Lung (tissue), 12 donors: Measurements from ENCODE around the gene CSK. TPM values are rescaled to one million over a fixed set of nuclear protein-coding genes. Genes with fewer than 3 reads are reported as not detected.
A peak's percentile ranks its signal among the peaks of the same experiment; 100 is the strongest.

Experiments used
- ATAC-seq: fragments of 200-7000 bp; cut with Tn5 transposase; one replicate; pipeline ENCODE4 v1.9.1; 2020; ENCODE audit warnings: moderate number of reproducible peaks; ENCODE audit not compliant: insufficient read depth, low FRiP score
- DNase-seq, 3 donors: peaks; one replicate each; pipeline ENCODE4 v3.0.0-alpha.2; 2013 to 2017
- H3K27ac ChIP-seq, 2 donors: one replicate each; pipeline ENCODE4 v1.5.1; 2013; ENCODE audit warnings: mild to moderate bottlenecking in 2 of 2, moderate library complexity in 2 of 2, control low read depth in 1 of 2, inconsistent platforms in 1 of 2, low read depth in 1 of 2, low read length in 1 of 2
- H3K27me3 ChIP-seq, 3 donors: one replicate each; pipeline ENCODE4 v1.5.1; 2013; ENCODE audit warnings: low read length in 2 of 3; ENCODE audit not compliant: control insufficient read depth in 3 of 3, insufficient read depth in 3 of 3
- H3K36me3 ChIP-seq, 4 donors: one replicate each; pipeline ENCODE4 v1.5.1; 2013; ENCODE audit warnings: low read length in 4 of 4, mild to moderate bottlenecking in 1 of 4, moderate library complexity in 1 of 4; ENCODE audit not compliant: control insufficient read depth in 4 of 4, insufficient read depth in 4 of 4
- H3K4me1 ChIP-seq, 5 donors: one replicate each; pipeline ENCODE4 v1.5.1; 2013; ENCODE audit warnings: low read length in 5 of 5, mild to moderate bottlenecking in 2 of 5, moderate library complexity in 1 of 5; ENCODE audit not compliant: control insufficient read depth in 5 of 5, insufficient read depth in 5 of 5
- H3K4me3 ChIP-seq: one replicate; pipeline ENCODE4 v1.5.1; 2013; ENCODE audit warnings: mild to moderate bottlenecking, control low read depth, moderate library complexity
- H3K9ac ChIP-seq, 2 donors: one replicate each; pipeline ENCODE4 v1.5.1; 2013; ENCODE audit warnings: low read length in 2 of 2, control low read depth in 1 of 2; ENCODE audit not compliant: insufficient read depth in 1 of 2
- H3K9me3 ChIP-seq, 4 donors: one replicate each; pipeline ENCODE4 v1.5.1; 2013; ENCODE audit warnings: low read length in 3 of 4, mild to moderate bottlenecking in 1 of 4, moderate library complexity in 1 of 4; ENCODE audit not compliant: control insufficient read depth in 4 of 4, insufficient read depth in 3 of 4
- WGBS, 2 donors: extraction: QIAGEN DNeasy Blood & Tissue Kit; methylation state at CpG; one replicate each; pipeline ENCODE4 v1.1.7; 2013; 5-methylcytosine and 5-hydroxymethylcytosine counted together
- polyA plus RNA-seq, 2 donors: library from polyadenylated mRNA; stranded (reverse); fragments of 200-250 nt; gene quantifications; one replicate each; pipeline ENCODE4 v1.2.1, GENCODE V29; 2013
- total RNA-seq, 2 donors: library from RNA; depleted of rRNA in 1 of 2; stranded (reverse); fragments of >200 nt in 1 of 2; gene quantifications; one replicate each; pipeline ENCODE4 v1.2.1, GENCODE V29; 2014 to 2021
- TF ChIP-seq, protein P1 (sequence below): IDR thresholded peaks from 2 replicates; pipeline ENCODE4 v1.5.1; 2012; ENCODE audit warnings: mild to moderate bottlenecking; ENCODE audit errors: control extremely low read depth, extremely low read depth
- donor health status: control.
- donor health status: control.
- donor health status: Bipolar disorder and iron deficiency.
- donor health status: healthy.
- donor health status: DM: yes; HTN: yes; CAD: no.

Gene CSK
- total and polyA plus RNA-seq, 4 donors = 39.7 to 99.1 (median 61.9) TPM

DNA sequence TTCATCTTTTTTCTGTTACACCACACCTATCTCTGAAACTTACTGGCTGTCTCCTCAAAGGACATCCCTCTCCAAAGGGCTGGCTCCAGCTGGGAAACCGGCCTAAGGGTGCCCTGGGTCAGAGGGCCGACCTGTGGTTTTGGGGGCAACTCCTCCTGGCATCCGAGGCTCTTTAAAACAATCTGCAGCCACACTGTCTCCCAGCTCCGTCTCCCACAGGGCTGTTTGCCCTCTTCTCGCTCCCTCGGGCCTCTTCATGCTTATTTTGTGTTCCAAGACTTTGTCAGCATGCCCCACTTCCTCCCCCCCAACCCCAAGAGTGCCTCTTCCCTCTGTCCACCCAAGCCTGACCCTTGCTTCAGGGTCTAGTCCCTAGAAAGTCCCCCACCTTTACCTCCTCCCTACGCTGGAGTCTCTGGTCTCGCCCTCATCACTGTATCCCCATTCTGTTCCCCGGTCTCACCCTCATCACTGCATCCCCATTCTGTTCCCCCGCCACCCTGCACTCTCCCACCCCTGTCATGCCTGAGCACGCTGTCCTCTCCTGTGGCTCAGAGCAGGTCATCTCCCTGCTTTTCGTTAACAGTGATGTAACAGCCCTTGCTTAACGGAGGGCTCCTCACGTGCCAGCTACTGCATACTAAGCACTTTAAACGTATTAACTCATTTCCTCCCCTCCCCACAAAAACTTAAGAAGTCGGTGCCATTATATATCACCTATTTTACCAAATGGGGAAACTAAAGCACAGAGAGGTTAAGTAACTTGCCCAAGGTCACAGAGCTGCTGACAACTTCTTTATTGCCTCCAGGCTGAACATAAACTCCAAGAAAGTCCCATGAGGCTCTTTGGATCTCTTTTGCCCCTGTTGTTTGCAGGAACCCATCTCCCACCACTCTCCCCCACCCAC is 1.1 kb upstream of the CSK start:
- peaks cover 0 to 7% (median 3%) of the 10 kb centered on the region in 4 donors for H3K36me3 ChIP-seq
- H3K9me3 ChIP-seq = no peaks in the 10 kb centered on the region
- peaks cover 11 to 52% (median 19%) of the 10 kb centered on the region in 5 donors for H3K4me1 ChIP-seq
- no peaks in the 10 kb centered on the region for H3K27me3 ChIP-seq
- TF ChIP-seq, protein P1, sequence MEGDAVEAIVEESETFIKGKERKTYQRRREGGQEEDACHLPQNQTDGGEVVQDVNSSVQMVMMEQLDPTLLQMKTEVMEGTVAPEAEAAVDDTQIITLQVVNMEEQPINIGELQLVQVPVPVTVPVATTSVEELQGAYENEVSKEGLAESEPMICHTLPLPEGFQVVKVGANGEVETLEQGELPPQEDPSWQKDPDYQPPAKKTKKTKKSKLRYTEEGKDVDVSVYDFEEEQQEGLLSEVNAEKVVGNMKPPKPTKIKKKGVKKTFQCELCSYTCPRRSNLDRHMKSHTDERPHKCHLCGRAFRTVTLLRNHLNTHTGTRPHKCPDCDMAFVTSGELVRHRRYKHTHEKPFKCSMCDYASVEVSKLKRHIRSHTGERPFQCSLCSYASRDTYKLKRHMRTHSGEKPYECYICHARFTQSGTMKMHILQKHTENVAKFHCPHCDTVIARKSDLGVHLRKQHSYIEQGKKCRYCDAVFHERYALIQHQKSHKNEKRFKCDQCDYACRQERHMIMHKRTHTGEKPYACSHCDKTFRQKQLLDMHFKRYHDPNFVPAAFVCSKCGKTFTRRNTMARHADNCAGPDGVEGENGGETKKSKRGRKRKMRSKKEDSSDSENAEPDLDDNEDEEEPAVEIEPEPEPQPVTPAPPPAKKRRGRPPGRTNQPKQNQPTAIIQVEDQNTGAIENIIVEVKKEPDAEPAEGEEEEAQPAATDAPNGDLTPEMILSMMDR = no peak
- 32 to 46% methylated on average over 16 of the region's 16 CpGs for WGBS, 2 donors
- ATAC-seq (no peak), DNase-seq (no peak)
- no peak overlapping the region for H3K9ac ChIP-seq
- H3K27ac ChIP-seq = peak overlapping the region in 1 of 2 donors; percentile 65
- no peak overlapping the region for H3K4me3 ChIP-seq

DNA sequence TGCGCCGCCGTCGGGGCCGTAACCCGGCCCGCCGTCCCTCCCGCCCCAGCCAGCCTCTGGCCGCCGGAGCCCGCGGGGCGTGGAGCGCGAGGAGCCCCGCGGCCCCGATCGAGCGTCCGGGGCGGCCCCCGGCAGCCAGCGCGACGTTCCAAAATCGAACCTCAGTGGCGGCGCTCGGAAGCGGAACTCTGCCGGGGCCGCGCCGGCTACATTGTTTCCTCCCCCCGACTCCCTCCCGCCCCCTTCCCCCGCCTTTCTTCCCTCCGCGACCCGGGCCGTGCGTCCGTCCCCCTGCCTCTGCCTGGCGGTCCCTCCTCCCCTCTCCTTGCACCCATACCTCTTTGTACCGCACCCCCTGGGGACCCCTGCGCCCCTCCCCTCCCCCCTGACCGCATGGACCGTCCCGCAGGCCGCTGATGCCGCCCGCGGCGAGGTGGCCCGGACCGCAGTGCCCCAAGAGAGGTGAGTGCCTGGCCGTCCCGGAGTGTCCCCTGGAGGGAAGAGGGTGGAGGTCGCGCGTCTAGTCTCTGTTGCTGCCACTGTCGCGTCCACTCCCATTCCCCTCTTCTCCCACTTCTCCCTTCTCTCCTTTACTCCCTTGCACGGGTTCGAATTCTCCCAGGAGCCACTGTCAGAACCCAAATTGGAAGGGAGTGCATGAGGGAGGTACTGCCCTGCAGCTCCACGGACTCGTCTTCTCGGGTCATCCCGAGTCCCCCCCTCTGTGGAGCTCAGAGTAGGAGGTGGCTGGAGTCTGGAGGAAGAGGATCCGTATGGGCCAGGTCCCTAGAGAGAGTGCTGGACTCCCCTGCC is 585 bp downstream of the CSK start:
- peak overlapping the region; percentile 79 for H3K4me3 ChIP-seq
- peaks cover 11 to 49% (median 29%) of the 10 kb centered on the region in 5 donors for H3K4me1 ChIP-seq

DNA sequence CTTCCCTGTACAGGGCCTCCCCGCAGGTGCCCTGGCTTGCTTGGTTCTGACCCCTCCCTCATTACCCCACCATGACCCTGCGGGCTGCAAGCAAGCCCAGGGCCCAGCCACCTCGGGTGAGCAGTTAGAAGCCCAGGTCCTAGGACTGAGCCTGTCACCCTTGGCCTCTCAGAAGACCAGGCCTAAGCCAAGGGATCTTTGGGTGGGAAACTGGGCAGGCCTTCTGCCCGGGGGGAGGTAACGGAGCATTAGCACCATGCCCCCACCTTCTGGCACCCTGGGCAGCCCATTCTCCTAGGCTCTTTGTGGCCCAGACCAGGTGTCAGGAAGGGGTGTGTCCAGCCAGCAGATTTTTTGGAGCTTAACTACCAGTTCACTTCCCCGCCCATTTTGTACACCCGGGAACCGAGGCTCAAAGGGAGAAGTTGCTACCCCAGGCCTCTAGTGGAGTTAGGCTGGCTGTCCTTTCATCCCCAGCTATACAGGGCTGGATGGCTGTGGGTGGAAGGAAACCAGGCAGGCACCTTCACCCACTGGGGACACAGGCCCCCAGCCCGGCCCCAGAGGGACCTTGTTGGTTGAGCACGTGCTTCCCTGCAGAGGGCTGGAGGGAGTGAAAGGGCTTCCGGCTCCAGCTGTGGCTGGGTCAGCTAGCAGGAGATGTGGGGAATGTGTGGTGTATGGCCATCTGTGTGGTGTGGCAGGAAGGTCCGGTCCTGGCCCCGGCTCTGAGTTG is 1.4 kb downstream of the CSK start:
- Histone ChIP-seq H3K9ac (peak overlapping the region; percentile 24 to 59), H3K4me3 (peak overlapping the region; percentile 79), H3K27ac (peak overlapping the region; percentile 46 to 87), H3K27me3 (no peaks in the 10 kb centered on the region), H3K36me3 (peaks cover 0 to 7% (median 3%) of the 10 kb centered on the region in 4 donors), H3K9me3 (no peaks in the 10 kb centered on the region), H3K4me1 (peaks cover 14 to 53% (median 30%) of the 10 kb centered on the region in 5 donors)
- 2 to 5% methylated on average over 13 of the region's 13 CpGs for WGBS, 2 donors
- DNase-seq (no peak), ATAC-seq (no peak)
- TF ChIP-seq, protein P1 = no peak

More for the DNA sequence above, 585 bp downstream of the CSK start:
- peak in 2 of 3 donors; percentile 37 to 44 for DNase-seq
- no peaks in the 10 kb centered on the region for H3K9me3 ChIP-seq
- 1% methylated on average over 52 to 72 of the region's 72 CpGs for WGBS, 2 donors
- H3K9ac ChIP-seq = peak overlapping the region; percentile 24 to 59
- ATAC-seq = peak; percentile 20
- peaks cover 0 to 7% (median 3%) of the 10 kb centered on the region in 4 donors for H3K36me3 ChIP-seq
- TF ChIP-seq, protein P1 = no peak
- H3K27me3 ChIP-seq = no peaks in the 10 kb centered on the region
- H3K27ac ChIP-seq = peak overlapping the region; percentile 88 to 90
